HG03060 (cell line): ENCODE measurements around the gene CFAP107.

Source experiments
- ATAC-seq: cut with Tn5 transposase; IDR thresholded peaks from one replicate; pipeline ENCODE4 v1.9.1; 2021; ENCODE audit warnings: low read depth, moderate number of reproducible peaks; ENCODE audit not compliant: unreplicated experiment

Gene CFAP107

GRCh38 chr1:12739613-12740012 is 6.4 kb upstream of the CFAP107 start:
- ATAC-seq = no peak

GRCh38 chr1:12741946-12742345 is 4.1 kb upstream of the CFAP107 start:
- no peak for ATAC-seq

- ATAC-seq = no peak
Observed at GRCh38 chr1:12745126-12745991, 641 bp upstream of the CFAP107 start.

GRCh38 chr1:12748778-12749355 is 2.9 kb downstream of the CFAP107 start:
- no peak for ATAC-seq

- no peak for ATAC-seq
Observed at GRCh38 chr1:12754738-12755137, 8.7 kb downstream of the CFAP107 start.

- ATAC-seq = no peak
Observed at GRCh38 chr1:12756273-12756672, 10.3 kb downstream of the CFAP107 start.

- no peak for ATAC-seq
Observed at GRCh38 chr1:12756768-12757413, 10.9 kb downstream of the CFAP107 start.

- ATAC-seq = no peak
Observed at GRCh38 chr1:12757836-12758235, 11.8 kb downstream of the CFAP107 start.

GRCh38 chr1:12760256-12760795 is 14.3 kb downstream of the CFAP107 start:
- no peak for ATAC-seq

GRCh38 chr1:12761781-12762180 is 15.8 kb downstream of the CFAP107 start:
- ATAC-seq = no peak

GRCh38 chr1:12762766-12763165 is 16.8 kb downstream of the CFAP107 start:
- no peak for ATAC-seq

- ATAC-seq = no peak
Observed at GRCh38 chr1:12763479-12763878, 17.5 kb downstream of the CFAP107 start.

- no peak for ATAC-seq
Observed at GRCh38 chr1:12764016-12764415, 18.0 kb downstream of the CFAP107 start.

GRCh38 chr1:12769031-12769430 is 23.0 kb downstream of the CFAP107 start:
- no peak for ATAC-seq

- no peak for ATAC-seq
Observed at GRCh38 chr1:12769976-12770505, 24.0 kb downstream of the CFAP107 start.

GRCh38 chr1:12770620-12771019 is 24.6 kb downstream of the CFAP107 start:
- ATAC-seq = no peak

- ATAC-seq = no peak
Observed at GRCh38 chr1:12771186-12771585, 25.2 kb downstream of the CFAP107 start.

GRCh38 chr1:12772520-12772919 is 26.5 kb downstream of the CFAP107 start:
- no peak for ATAC-seq

- no peak for ATAC-seq
Observed at GRCh38 chr1:12773438-12773837, 27.4 kb downstream of the CFAP107 start, which contains the start of gene PRAMEF12. PRAMEF12 (plus strand) TSS chr1:12773738; CDS start chr1:12774868, 1,130 bp downstream.

- no peak for ATAC-seq
Observed at GRCh38 chr1:12774801-12775345, 28.9 kb downstream of the CFAP107 start.

- no peak for ATAC-seq
Observed at GRCh38 chr1:12775443-12775842, 29.4 kb downstream of the CFAP107 start.
